Activated naive CD8-positive, alpha-beta T cell treated with anti-CD3 and anti-CD28 coated beads, Interleukin-2, amount 50 U/mL, for 24 hours (primary cell): ENCODE data around the gene PTPN14.

Source experiments
- ATAC-seq: fragments of 150-1000 bp; cut with Tn5 transposase; one replicate; pipeline ENCODE4 v1.10.0; 2021
- DNase-seq: peaks from one replicate; pipeline ENCODE4 v3.0.0; 2021
- H3K27ac Mint-ChIP-seq: one replicate; pipeline ENCODE4 v1.8.0; 2021; ENCODE audit warnings: mild to moderate bottlenecking, mixed read lengths
- H3K27me3 Mint-ChIP-seq: one replicate; pipeline ENCODE4 v1.8.0; 2021; ENCODE audit warnings: mixed read lengths
- H3K36me3 Mint-ChIP-seq: one replicate; pipeline ENCODE4 v1.8.0; 2021; ENCODE audit warnings: low read depth, mixed read lengths
- H3K4me1 Mint-ChIP-seq: one replicate; pipeline ENCODE4 v1.8.0; 2021; ENCODE audit warnings: mixed read lengths
- H3K4me3 Mint-ChIP-seq: one replicate; pipeline ENCODE4 v1.8.0; 2021; ENCODE audit warnings: mild to moderate bottlenecking, moderate library complexity, mixed read lengths
- H3K9me3 Mint-ChIP-seq: one replicate; pipeline ENCODE4 v1.8.0; 2021; ENCODE audit warnings: mixed read lengths

PTPN14 gene

GRCh38 chr1:214455971-214456867 lies 95.2 kb downstream of the PTPN14 start:
- ATAC-seq (peak; percentile 5), DNase-seq (no peak)
- H3K27ac Mint-ChIP-seq: no peak overlapping the region
- H3K36me3 Mint-ChIP-seq: no peaks in the 10 kb centered on the region
- no peaks in the 10 kb centered on the region for H3K9me3 Mint-ChIP-seq
- peaks cover 39% of the 10 kb centered on the region for H3K4me1 Mint-ChIP-seq
- H3K27me3 Mint-ChIP-seq: peaks cover 16% of the 10 kb centered on the region
- no peak overlapping the region for H3K4me3 Mint-ChIP-seq

- no peaks in the 10 kb centered on the region for H3K36me3 Mint-ChIP-seq
- H3K27ac Mint-ChIP-seq: no peak overlapping the region
- no peak overlapping the region for H3K4me3 Mint-ChIP-seq
- H3K4me1 Mint-ChIP-seq: peaks cover 42% of the 10 kb centered on the region
- H3K9me3 Mint-ChIP-seq: no peaks in the 10 kb centered on the region
- H3K27me3 Mint-ChIP-seq: peaks cover 16% of the 10 kb centered on the region
- DNase-seq: no peak
- no peak for ATAC-seq
Measured at GRCh38 chr1:214455479-214455878, 95.9 kb downstream of the PTPN14 start.

- ATAC-seq (no peak), DNase-seq (no peak)
- no peak overlapping the region for H3K27ac Mint-ChIP-seq
- H3K27me3 Mint-ChIP-seq: peaks cover 16% of the 10 kb centered on the region
- H3K9me3 Mint-ChIP-seq: no peaks in the 10 kb centered on the region
- peaks cover 42% of the 10 kb centered on the region for H3K4me1 Mint-ChIP-seq
- H3K36me3 Mint-ChIP-seq: no peaks in the 10 kb centered on the region
- H3K4me3 Mint-ChIP-seq: no peak overlapping the region
Measured at GRCh38 chr1:214454569-214455396, 96.6 kb downstream of the PTPN14 start.

GRCh38 chr1:214453109-214453722 lies 98.2 kb downstream of the PTPN14 start:
- no peak overlapping the region for H3K4me3 Mint-ChIP-seq
- no peaks in the 10 kb centered on the region for H3K36me3 Mint-ChIP-seq
- H3K27me3 Mint-ChIP-seq: peaks cover 16% of the 10 kb centered on the region
- H3K4me1 Mint-ChIP-seq: peaks cover 47% of the 10 kb centered on the region
- ATAC-seq: no peak
- no peaks in the 10 kb centered on the region for H3K9me3 Mint-ChIP-seq
- no peak overlapping the region for H3K27ac Mint-ChIP-seq
- DNase-seq: no peak

GRCh38 chr1:214452152-214452784 lies 99.1 kb downstream of the PTPN14 start:
- Mint-ChIP-seq H3K36me3 (no peaks in the 10 kb centered on the region), H3K9me3 (no peaks in the 10 kb centered on the region), H3K4me3 (no peak overlapping the region), H3K27me3 (peaks cover 18% of the 10 kb centered on the region), H3K4me1 (peaks cover 57% of the 10 kb centered on the region), H3K27ac (peak overlapping the region; percentile 47)
- ATAC-seq (no peak), DNase-seq (no peak)

DNA sequence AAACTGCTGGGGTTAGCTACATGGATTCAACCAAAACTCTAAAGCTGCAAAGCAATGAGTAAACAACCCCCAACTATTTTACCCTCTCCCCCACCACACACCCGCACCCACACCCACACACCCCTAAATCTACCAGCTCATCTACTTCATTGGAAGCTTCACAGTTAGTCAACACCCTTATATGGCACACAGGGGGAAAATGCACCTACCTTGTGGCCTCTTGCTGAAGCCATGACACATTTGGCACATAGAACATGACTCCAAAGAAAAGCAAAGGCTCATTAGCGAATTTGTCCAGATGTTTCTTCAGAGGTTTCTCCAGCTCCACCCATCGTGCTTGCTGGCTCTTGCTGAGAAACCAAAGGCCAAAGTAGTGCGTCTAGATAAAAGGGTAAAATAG lies 99.8 kb downstream of the PTPN14 start:
- Mint-ChIP-seq H3K4me3 (no peak overlapping the region), H3K9me3 (no peaks in the 10 kb centered on the region), H3K36me3 (no peaks in the 10 kb centered on the region), H3K4me1 (peaks cover 63% of the 10 kb centered on the region), H3K27ac (peak overlapping the region; percentile 47), H3K27me3 (peaks cover 21% of the 10 kb centered on the region)
- DNase-seq (no peak), ATAC-seq (peak; percentile 84)

DNA sequence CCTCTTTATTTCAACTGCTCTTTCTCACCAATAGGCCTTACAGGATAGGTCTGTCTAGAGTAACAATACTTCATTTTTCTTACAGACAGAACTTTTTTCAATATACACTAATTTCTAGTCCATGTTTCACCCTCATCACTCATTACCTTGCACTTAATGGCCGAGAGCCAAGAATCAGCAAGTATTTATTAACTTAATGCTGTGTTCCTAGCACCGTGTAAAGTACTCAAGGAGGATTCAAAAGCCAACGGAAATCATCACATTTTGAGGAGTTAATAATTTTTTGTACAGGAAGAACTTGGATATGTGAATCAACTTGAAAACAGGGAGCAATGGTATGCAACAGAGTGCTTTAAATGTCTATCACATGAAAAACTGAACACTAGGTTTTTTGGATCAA lies 102.0 kb downstream of the PTPN14 start:
- H3K4me1 Mint-ChIP-seq: peaks cover 70% of the 10 kb centered on the region

GRCh38 chr1:214448536-214448935 lies 102.9 kb downstream of the PTPN14 start:
- Mint-ChIP-seq H3K27ac (no peak overlapping the region), H3K27me3 (peaks cover 16% of the 10 kb centered on the region), H3K36me3 (no peaks in the 10 kb centered on the region), H3K4me1 (peaks cover 72% of the 10 kb centered on the region), H3K4me3 (no peak overlapping the region), H3K9me3 (no peaks in the 10 kb centered on the region)
- ATAC-seq: no peak
- DNase-seq: no peak

More for the DNA sequence above, 102.0 kb downstream of the PTPN14 start:
- H3K36me3 Mint-ChIP-seq: no peaks in the 10 kb centered on the region
- no peak for ATAC-seq
- no peaks in the 10 kb centered on the region for H3K9me3 Mint-ChIP-seq
- peaks cover 18% of the 10 kb centered on the region for H3K27me3 Mint-ChIP-seq
- DNase-seq: no peak
- H3K27ac Mint-ChIP-seq: no peak overlapping the region
- no peak overlapping the region for H3K4me3 Mint-ChIP-seq

GRCh38 chr1:214447557-214447871 lies 103.9 kb downstream of the PTPN14 start:
- H3K4me3 Mint-ChIP-seq: no peak overlapping the region
- DNase-seq: no peak
- peaks cover 13% of the 10 kb centered on the region for H3K27me3 Mint-ChIP-seq
- no peaks in the 10 kb centered on the region for H3K36me3 Mint-ChIP-seq
- H3K4me1 Mint-ChIP-seq: peaks cover 68% of the 10 kb centered on the region
- H3K27ac Mint-ChIP-seq: peak overlapping the region; percentile 16
- H3K9me3 Mint-ChIP-seq: no peaks in the 10 kb centered on the region
- ATAC-seq: no peak

GRCh38 chr1:214446772-214447556 lies 104.4 kb downstream of the PTPN14 start:
- Mint-ChIP-seq H3K4me1 (peaks cover 62% of the 10 kb centered on the region), H3K9me3 (no peaks in the 10 kb centered on the region), H3K4me3 (no peak overlapping the region), H3K27me3 (peaks cover 12% of the 10 kb centered on the region), H3K36me3 (no peaks in the 10 kb centered on the region), H3K27ac (peak overlapping the region; percentile 90)
- DNase-seq: no peak
- no peak for ATAC-seq

DNA sequence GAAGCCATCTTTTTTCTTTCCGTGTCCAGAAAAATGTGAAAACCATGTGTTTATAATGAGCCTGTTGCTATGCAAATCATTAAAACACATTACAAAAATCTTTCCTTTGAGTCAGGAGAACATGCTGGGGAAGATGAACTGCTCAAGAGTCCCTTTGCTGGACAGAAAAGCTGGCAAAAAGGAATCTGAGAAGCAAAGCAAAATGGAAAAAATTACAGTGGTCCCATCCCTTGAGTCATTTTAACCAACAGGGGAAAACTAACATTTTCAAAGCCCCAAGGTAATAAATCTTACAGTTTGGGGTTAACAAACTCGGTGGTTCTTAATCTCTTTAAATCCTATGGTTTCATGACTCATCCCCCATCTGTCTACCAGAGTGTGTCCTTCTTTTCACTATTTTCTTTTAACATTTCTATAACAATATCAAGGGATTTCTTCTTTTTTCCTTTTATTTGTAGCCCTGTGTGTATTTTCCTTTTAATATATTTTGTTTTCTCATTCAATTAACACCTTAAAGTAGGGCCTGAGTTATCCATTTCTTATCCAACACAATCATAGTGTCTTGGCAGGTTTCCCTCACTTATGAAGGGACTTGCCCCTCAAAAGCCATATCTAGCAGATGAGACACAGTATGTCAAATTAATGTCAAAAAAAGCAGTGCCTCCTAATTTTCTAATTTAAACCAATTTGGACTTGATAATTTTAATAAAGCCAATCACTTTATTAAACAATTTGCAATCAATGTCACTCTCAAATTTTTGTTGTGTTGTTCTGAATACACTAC lies 105.4 kb downstream of the PTPN14 start:
- peak overlapping the region; percentile 90 for H3K27ac Mint-ChIP-seq
- ATAC-seq (peak; percentile 75), DNase-seq (no peak)
- no peaks in the 10 kb centered on the region for H3K9me3 Mint-ChIP-seq
- peaks cover 63% of the 10 kb centered on the region for H3K4me1 Mint-ChIP-seq
- peaks cover 8% of the 10 kb centered on the region for H3K27me3 Mint-ChIP-seq
- H3K4me3 Mint-ChIP-seq: peak overlapping the region; percentile 21
- no peaks in the 10 kb centered on the region for H3K36me3 Mint-ChIP-seq

DNA sequence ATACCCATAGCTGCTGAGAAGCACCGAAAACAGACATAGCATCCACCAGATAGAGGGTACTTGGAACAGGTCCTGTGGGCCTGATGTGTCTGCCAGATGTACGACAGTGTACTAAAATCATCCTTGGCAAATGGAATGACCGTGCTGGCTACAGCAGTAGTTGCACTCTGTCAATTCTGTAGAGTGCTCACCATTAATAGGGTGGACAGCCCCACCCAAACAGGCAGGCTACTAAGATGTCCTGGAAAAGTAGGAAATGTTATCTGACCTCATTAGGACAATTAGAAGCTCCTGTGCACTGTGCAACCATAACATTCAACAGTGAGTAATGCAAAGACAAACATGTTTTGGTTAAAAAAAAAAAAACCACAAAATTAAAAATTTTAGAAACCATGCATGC lies 106.2 kb downstream of the PTPN14 start:
- Mint-ChIP-seq H3K4me3 (no peak overlapping the region), H3K9me3 (no peaks in the 10 kb centered on the region), H3K36me3 (no peaks in the 10 kb centered on the region), H3K27ac (peak overlapping the region; percentile 90), H3K27me3 (peaks cover 8% of the 10 kb centered on the region), H3K4me1 (peaks cover 69% of the 10 kb centered on the region)
- no peak for DNase-seq
- ATAC-seq: no peak
